ENCODE data around the gene ARF4. TPM values are rescaled to one million over a fixed set of nuclear protein-coding genes. Genes with fewer than 3 reads are reported as not detected.

ARF4 gene
- total RNA-seq, 1 donor from 2014 or later: 471 TPM

DNA sequence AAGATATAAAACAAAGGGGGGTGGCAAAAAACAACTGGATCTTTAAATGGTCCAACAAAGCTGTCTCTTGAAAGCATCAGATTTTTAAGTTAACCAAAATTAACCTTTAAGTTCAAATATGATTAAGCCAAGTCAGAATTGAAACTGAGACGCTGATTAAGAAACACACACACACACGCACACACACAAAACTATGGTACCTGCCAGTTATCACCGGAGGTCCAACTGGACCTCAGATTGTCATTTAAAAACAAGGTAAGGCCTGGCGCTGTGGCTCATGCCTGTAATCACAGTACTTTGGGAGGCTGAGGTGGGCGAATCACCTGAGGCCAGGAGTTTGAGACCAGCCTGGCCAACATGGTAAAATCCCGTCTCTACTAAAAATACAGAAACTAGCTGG, 10.4 kb downstream of the ARF4 start:
- H3K27ac Mint-ChIP-seq (ENCODE audit: unreplicated experiment): peak overlapping the region; percentile 34
- H3K9me3 Mint-ChIP-seq (ENCODE audit: unreplicated experiment): no peaks in the 10 kb centered on the region
- peaks cover 100% of the 10 kb centered on the region for H3K79me2 ChIP-seq (ENCODE audit: insufficient read depth, low read length)
- peaks cover 19% of the 10 kb centered on the region for H3K36me3 ChIP-seq (ENCODE audit: insufficient read depth, low read length)
- DNase-seq (ENCODE audit: low read depth) (no peak), FAIRE-seq (no peak)
- no peak overlapping the region for H2AFZ ChIP-seq (ENCODE audit: low read depth, low read length)
- H4K20me1 ChIP-seq (ENCODE audit: insufficient read depth, low read length): peaks cover 98% of the 10 kb centered on the region
- no peaks in the 10 kb centered on the region for H3K27me3 ChIP-seq (ENCODE audit: insufficient read depth, low read length)
- no peak overlapping the region for H3K27ac ChIP-seq (ENCODE audit: low read depth, low read length)
- no peak overlapping the region for H3K9ac ChIP-seq (ENCODE audit: low read length)
- H3K4me3 ChIP-seq (ENCODE audit: insufficient read depth, low read depth, low read length): no peak overlapping the region
- H3K27me3 Mint-ChIP-seq (ENCODE audit: low read depth, unreplicated experiment): no peaks in the 10 kb centered on the region
- no peaks in the 10 kb centered on the region for H3K4me1 ChIP-seq (ENCODE audit: insufficient read depth, low read length)
- no peak overlapping the region for H3K4me3 Mint-ChIP-seq (ENCODE audit: unreplicated experiment)
- TF ChIP-seq, protein P1, sequence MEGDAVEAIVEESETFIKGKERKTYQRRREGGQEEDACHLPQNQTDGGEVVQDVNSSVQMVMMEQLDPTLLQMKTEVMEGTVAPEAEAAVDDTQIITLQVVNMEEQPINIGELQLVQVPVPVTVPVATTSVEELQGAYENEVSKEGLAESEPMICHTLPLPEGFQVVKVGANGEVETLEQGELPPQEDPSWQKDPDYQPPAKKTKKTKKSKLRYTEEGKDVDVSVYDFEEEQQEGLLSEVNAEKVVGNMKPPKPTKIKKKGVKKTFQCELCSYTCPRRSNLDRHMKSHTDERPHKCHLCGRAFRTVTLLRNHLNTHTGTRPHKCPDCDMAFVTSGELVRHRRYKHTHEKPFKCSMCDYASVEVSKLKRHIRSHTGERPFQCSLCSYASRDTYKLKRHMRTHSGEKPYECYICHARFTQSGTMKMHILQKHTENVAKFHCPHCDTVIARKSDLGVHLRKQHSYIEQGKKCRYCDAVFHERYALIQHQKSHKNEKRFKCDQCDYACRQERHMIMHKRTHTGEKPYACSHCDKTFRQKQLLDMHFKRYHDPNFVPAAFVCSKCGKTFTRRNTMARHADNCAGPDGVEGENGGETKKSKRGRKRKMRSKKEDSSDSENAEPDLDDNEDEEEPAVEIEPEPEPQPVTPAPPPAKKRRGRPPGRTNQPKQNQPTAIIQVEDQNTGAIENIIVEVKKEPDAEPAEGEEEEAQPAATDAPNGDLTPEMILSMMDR (IDR thresholded peaks at IDR 0.05; ENCODE audit: insufficient read depth, low read depth, low read length): no peak
- TF ChIP-seq EZH2 (IDR thresholded peaks at IDR 0.05; ENCODE audit: insufficient read depth, low read length): no peak
- H3K9me3 ChIP-seq (ENCODE audit: insufficient read depth, low read depth, low read length): no peaks in the 10 kb centered on the region
- peaks cover 25% of the 10 kb centered on the region for H3K4me1 Mint-ChIP-seq (ENCODE audit: low read depth, unreplicated experiment)
- peak overlapping the region; percentile 29 for H3K4me2 ChIP-seq (ENCODE audit: low read length)
- peaks cover 7% of the 10 kb centered on the region for H3K36me3 Mint-ChIP-seq (ENCODE audit: low read depth, unreplicated experiment)

DNA sequence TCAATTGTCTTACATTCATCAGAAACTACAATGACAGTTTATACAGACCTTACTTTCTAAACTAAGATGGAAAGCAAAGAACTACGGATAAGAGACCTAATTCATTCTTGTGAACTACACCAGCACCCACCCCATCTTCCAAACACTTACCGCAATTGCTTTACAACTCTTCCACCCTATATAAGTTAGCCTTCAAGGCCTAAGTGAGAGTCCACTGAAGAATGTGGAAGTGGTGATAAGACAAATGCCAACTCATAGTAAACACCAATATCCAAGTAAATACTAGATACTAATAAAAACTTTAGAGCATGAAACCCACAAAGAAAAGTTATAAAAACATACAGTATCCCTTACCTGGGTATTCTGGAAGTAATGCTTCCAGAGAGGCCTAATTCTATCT, 13.6 kb downstream of the ARF4 start:
- no peak overlapping the region for H3K27ac ChIP-seq (ENCODE audit: low read depth, low read length)
- Mint-ChIP-seq H3K27ac (ENCODE audit: unreplicated experiment) (no peak overlapping the region), H3K4me1 (ENCODE audit: low read depth, unreplicated experiment) (peaks cover 18% of the 10 kb centered on the region), H3K27me3 (ENCODE audit: low read depth, unreplicated experiment) (no peaks in the 10 kb centered on the region), H3K9me3 (ENCODE audit: unreplicated experiment) (no peaks in the 10 kb centered on the region), H3K36me3 (ENCODE audit: low read depth, unreplicated experiment) (peaks cover 7% of the 10 kb centered on the region), H3K4me3 (ENCODE audit: unreplicated experiment) (peak overlapping the region; percentile 27)
- no peaks in the 10 kb centered on the region for H3K9me3 ChIP-seq (ENCODE audit: insufficient read depth, low read depth, low read length)
- no peak overlapping the region for H2AFZ ChIP-seq (ENCODE audit: low read depth, low read length)
- FAIRE-seq: no peak
- DNase-seq (ENCODE audit: low read depth): no peak
- H3K4me1 ChIP-seq (ENCODE audit: insufficient read depth, low read length): no peaks in the 10 kb centered on the region
- H3K9ac ChIP-seq (ENCODE audit: low read length): no peak overlapping the region
- peaks cover 44% of the 10 kb centered on the region for H3K36me3 ChIP-seq (ENCODE audit: insufficient read depth, low read length)
- peaks cover 100% of the 10 kb centered on the region for H3K79me2 ChIP-seq (ENCODE audit: insufficient read depth, low read length)
- TF ChIP-seq, protein P1 (IDR thresholded peaks at IDR 0.05; ENCODE audit: insufficient read depth, low read depth, low read length): no peak
- no peak for TF ChIP-seq EZH2 (IDR thresholded peaks at IDR 0.05; ENCODE audit: insufficient read depth, low read length)
- no peaks in the 10 kb centered on the region for H3K27me3 ChIP-seq (ENCODE audit: insufficient read depth, low read length)
- peaks cover 100% of the 10 kb centered on the region for H4K20me1 ChIP-seq (ENCODE audit: insufficient read depth, low read length)
- H3K4me3 ChIP-seq (ENCODE audit: insufficient read depth, low read depth, low read length): no peak overlapping the region
- peak overlapping the region; percentile 3 for H3K4me2 ChIP-seq (ENCODE audit: low read length)

DNA sequence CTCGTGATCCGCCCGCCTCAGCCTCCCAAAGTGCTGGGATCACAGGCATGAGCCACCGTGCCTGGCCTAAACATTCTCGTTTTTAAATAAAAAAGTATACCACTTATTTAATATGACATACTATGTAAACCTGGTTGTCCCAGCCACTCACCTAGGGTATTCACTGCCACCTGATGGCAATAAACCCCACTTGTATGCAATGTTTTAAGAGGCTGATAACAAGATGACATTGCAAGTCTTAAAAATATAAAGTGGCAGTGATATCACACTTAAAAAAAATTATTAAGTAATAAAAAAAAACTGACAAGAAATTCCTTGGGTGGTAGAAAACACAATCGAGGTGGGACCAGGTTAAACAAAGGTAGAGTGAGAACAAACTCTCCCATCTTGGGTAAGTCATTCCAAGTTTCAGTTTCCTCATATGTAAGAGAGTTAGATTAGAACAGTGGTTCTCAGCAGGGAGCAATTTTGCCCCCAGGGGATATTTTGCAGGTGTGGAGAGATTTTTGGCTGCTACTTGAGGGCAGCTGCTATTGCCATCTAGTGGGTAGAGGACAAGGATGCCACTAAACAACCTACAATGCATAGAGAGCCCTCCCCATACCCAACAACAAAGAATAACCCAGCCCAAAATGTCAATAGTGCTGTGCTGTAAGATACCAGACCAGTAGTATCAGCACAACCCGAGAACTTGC, 14.5 kb downstream of the ARF4 start:
- H3K79me2 ChIP-seq (ENCODE audit: insufficient read depth, low read length): peaks cover 100% of the 10 kb centered on the region
- no peaks in the 10 kb centered on the region for H3K4me1 ChIP-seq (ENCODE audit: insufficient read depth, low read length)
- peak overlapping the region; percentile 47 for H3K4me3 Mint-ChIP-seq (ENCODE audit: unreplicated experiment)
- peaks cover 18% of the 10 kb centered on the region for H3K4me1 Mint-ChIP-seq (ENCODE audit: low read depth, unreplicated experiment)
- no peak overlapping the region for H2AFZ ChIP-seq (ENCODE audit: low read depth, low read length)
- H3K27ac ChIP-seq (ENCODE audit: low read depth, low read length): no peak overlapping the region
- no peak for FAIRE-seq
- H3K9me3 ChIP-seq (ENCODE audit: insufficient read depth, low read depth, low read length): no peaks in the 10 kb centered on the region
- no peaks in the 10 kb centered on the region for H3K27me3 Mint-ChIP-seq (ENCODE audit: low read depth, unreplicated experiment)
- TF ChIP-seq EZH2 (IDR thresholded peaks at IDR 0.05; ENCODE audit: insufficient read depth, low read length): no peak
- TF ChIP-seq, protein P1 (IDR thresholded peaks at IDR 0.05; ENCODE audit: insufficient read depth, low read depth, low read length): no peak
- DNase-seq (ENCODE audit: low read depth): no peak
- no peak overlapping the region for H3K4me3 ChIP-seq (ENCODE audit: insufficient read depth, low read depth, low read length)
- H3K36me3 Mint-ChIP-seq (ENCODE audit: low read depth, unreplicated experiment): peaks cover 9% of the 10 kb centered on the region
- no peak overlapping the region for H3K27ac Mint-ChIP-seq (ENCODE audit: unreplicated experiment)
- no peaks in the 10 kb centered on the region for H3K9me3 Mint-ChIP-seq (ENCODE audit: unreplicated experiment)
- H3K9ac ChIP-seq (ENCODE audit: low read length): no peak overlapping the region
- H3K27me3 ChIP-seq (ENCODE audit: insufficient read depth, low read length): no peaks in the 10 kb centered on the region
- peaks cover 100% of the 10 kb centered on the region for H4K20me1 ChIP-seq (ENCODE audit: insufficient read depth, low read length)
- H3K4me2 ChIP-seq (ENCODE audit: low read length): no peak overlapping the region
- peaks cover 52% of the 10 kb centered on the region for H3K36me3 ChIP-seq (ENCODE audit: insufficient read depth, low read length)
